Measurements from ENCODE around the gene CHST8.

DNA sequence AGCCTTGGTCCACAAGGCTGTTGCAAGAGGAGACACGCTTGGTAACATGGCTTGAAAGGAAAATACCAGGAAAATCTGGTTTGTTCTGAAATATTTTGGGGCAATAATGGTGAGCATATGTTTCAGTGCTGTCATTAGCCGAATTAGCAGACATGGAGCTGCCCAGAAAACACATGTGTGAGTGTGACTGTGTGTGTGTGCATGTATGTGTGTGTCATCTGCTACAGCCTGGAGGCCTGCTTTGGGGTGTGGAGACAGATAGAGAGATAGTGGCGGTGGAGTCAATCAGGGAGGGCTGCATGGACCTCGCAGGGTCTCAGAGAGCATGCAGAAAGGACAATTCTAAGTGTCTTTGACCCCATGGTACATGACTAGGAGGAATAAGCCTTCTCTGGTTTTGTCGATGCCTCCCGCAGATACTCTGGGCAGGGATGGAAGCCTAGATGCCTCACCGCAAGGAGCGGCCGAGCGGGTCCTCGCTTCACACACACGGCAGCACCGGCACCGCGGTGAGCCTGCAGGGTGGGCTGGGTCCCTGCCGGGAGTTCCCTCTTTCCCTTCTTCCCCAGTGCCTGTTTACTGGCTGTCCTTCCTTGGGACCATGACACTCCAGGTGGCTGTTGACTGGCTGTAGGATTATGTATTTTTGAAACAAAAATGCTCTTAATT, 178.4 kb downstream of the CHST8 start:
- TF ChIP-seq, protein P1, sequence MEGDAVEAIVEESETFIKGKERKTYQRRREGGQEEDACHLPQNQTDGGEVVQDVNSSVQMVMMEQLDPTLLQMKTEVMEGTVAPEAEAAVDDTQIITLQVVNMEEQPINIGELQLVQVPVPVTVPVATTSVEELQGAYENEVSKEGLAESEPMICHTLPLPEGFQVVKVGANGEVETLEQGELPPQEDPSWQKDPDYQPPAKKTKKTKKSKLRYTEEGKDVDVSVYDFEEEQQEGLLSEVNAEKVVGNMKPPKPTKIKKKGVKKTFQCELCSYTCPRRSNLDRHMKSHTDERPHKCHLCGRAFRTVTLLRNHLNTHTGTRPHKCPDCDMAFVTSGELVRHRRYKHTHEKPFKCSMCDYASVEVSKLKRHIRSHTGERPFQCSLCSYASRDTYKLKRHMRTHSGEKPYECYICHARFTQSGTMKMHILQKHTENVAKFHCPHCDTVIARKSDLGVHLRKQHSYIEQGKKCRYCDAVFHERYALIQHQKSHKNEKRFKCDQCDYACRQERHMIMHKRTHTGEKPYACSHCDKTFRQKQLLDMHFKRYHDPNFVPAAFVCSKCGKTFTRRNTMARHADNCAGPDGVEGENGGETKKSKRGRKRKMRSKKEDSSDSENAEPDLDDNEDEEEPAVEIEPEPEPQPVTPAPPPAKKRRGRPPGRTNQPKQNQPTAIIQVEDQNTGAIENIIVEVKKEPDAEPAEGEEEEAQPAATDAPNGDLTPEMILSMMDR (IDR thresholded peaks at IDR 0.05), result no peak
- TF ChIP-seq EP300 (IDR thresholded peaks at IDR 0.05), result no peak
